Pons (tissue), 1 donor: ENCODE results near the gene TBL1X.
"Not testable (repeated sequence)": the region's sequence is repeated elsewhere in the genome, so short reads cannot be mapped to it uniquely, and the experiment has no call there.

Experiments used
- DNase-seq: peaks from one replicate; pipeline ENCODE4 v3.0.0-alpha.2; 2016; ENCODE audit warnings: low spot score

TBL1X gene

GRCh38 chrX:9464435-9465371, at the start of gene TBL1X:
TSS of gene TBL1X (plus strand) at chrX:9465058. CDS start at chrX:9653587, 188,529 bp downstream.
- no peak for DNase-seq

GRCh38 chrX:9416562-9417348, 48.1 kb upstream of the TBL1X start:
- DNase-seq, result no peak

GRCh38 chrX:9418262-9418661, 46.6 kb upstream of the TBL1X start:
- no peak for DNase-seq

GRCh38 chrX:9420275-9421265, 44.3 kb upstream of the TBL1X start:
- DNase-seq, result no peak

GRCh38 chrX:9429767-9430166, 35.1 kb upstream of the TBL1X start:
- DNase-seq, result no peak

GRCh38 chrX:9430346-9430921, 34.4 kb upstream of the TBL1X start:
- no peak for DNase-seq

GRCh38 chrX:9431281-9431680, 33.6 kb upstream of the TBL1X start:
- DNase-seq, result no peak

GRCh38 chrX:9433596-9433995, 31.3 kb upstream of the TBL1X start:
- DNase-seq, result no peak

- DNase-seq, result no peak
Measured at GRCh38 chrX:9434051-9434550, 30.8 kb upstream of the TBL1X start.

- DNase-seq, result not testable (repeated sequence)
Measured at GRCh38 chrX:9435086-9435485, 29.8 kb upstream of the TBL1X start.

- DNase-seq, result no peak
Measured at GRCh38 chrX:9436812-9437211, 28.0 kb upstream of the TBL1X start.

GRCh38 chrX:9438933-9439494, 25.8 kb upstream of the TBL1X start:
- DNase-seq, result no peak

GRCh38 chrX:9440116-9440844, 24.6 kb upstream of the TBL1X start:
- no peak for DNase-seq

- DNase-seq, result no peak
Measured at GRCh38 chrX:9442056-9442455, 22.8 kb upstream of the TBL1X start.

- no peak for DNase-seq
Measured at GRCh38 chrX:9443327-9443726, 21.5 kb upstream of the TBL1X start.

- no peak for DNase-seq
Measured at GRCh38 chrX:9447906-9448305, 17.0 kb upstream of the TBL1X start.

- no peak for DNase-seq
Measured at GRCh38 chrX:9456250-9457074, 8.4 kb upstream of the TBL1X start.

GRCh38 chrX:9458034-9458433, 6.8 kb upstream of the TBL1X start:
- DNase-seq, result not testable (repeated sequence)

GRCh38 chrX:9458516-9459078, 6.3 kb upstream of the TBL1X start:
- DNase-seq, result no peak
